ENCODE data around the gene PPP1R2B.

The PPP1R2B gene

GRCh38 chr5:156879665-156880285, 29.7 kb downstream of the PPP1R2B start:
- no peak for DNase-seq (ENCODE audit: low read depth in 2 of 2)

- DNase-seq (ENCODE audit: low read depth in 2 of 2), result no peak
These were observed 33.3 kb downstream of the PPP1R2B start for GRCh38 chr5:156883316-156883875.

GRCh38 chr5:156888520-156888919, 38.4 kb downstream of the PPP1R2B start:
- no peak for DNase-seq (ENCODE audit: low read depth in 2 of 2)

GRCh38 chr5:156892223-156892622, 42.1 kb downstream of the PPP1R2B start:
- no peak for DNase-seq (ENCODE audit: low read depth in 2 of 2)

- DNase-seq (ENCODE audit: low read depth in 2 of 2), result no peak
These were observed 42.8 kb downstream of the PPP1R2B start for GRCh38 chr5:156892864-156893263.

GRCh38 chr5:156893517-156893916, 43.4 kb downstream of the PPP1R2B start:
- no peak for DNase-seq (ENCODE audit: low read depth in 2 of 2)

- DNase-seq (ENCODE audit: low read depth in 2 of 2), result no peak
These were observed 46.5 kb downstream of the PPP1R2B start for GRCh38 chr5:156896546-156896945.
